HEK293 (cell line): ENCODE measurements around the gene KRT78.
A peak's percentile ranks its signal among the peaks of the same experiment; 100 is the strongest.

Experiments used
- CTCF ChIA-PET: fragments of 350-600 bp; formaldehyde crosslinking; extraction: SDS; loops from one replicate; lab custom pipeline; 2021; ENCODE audit warnings: antibody characterized with exemption; lab: Yijun Ruan, JAX
- POLR2A ChIA-PET: fragments of 300-600 bp; formaldehyde crosslinking; extraction: SDS; loops from one replicate; lab custom pipeline; 2020; ENCODE audit warnings: antibody characterized with exemption, inconsistent platforms; lab: Yijun Ruan, JAX
- H3K27ac ChIP-seq: fragments of 200-500 bp; sonication (Bioruptor generic); 2 replicates; pipeline ENCODE4 v1.5.1; 2014; ENCODE audit warnings: low read depth, low read length, control low read depth, inconsistent platforms; ENCODE audit errors: extremely low read depth
- H3K36me3 ChIP-seq, 2 experiments: fragments of 200-500 bp in 1 of 2; sonication (Bioruptor generic) in 1 of 2; 1 replicate in 1 of 2; 2 replicates in 1 of 2; pipeline ENCODE4 v1.5.1; 2014 to 2017; ENCODE audit warnings: inconsistent platforms in 2 of 2, low read length in 2 of 2; ENCODE audit not compliant: control insufficient read depth in 2 of 2, insufficient read depth in 1 of 2
- H3K4me1 ChIP-seq: fragments of 200-500 bp; sonication (Bioruptor generic); 2 replicates; pipeline ENCODE4 v1.5.1; 2014; ENCODE audit warnings: mild to moderate bottlenecking, low read length, inconsistent platforms; ENCODE audit not compliant: control insufficient read depth, insufficient read depth
- H3K4me3 ChIP-seq: 2 replicates; pipeline ENCODE4 v1.5.1; 2011; ENCODE audit warnings: low read depth, mild to moderate bottlenecking, control low read depth, low read length, moderate library complexity
- H3K9me3 ChIP-seq: fragments of 200-500 bp; sonication (Bioruptor generic); 2 replicates; pipeline ENCODE4 v1.5.1; 2014; ENCODE audit warnings: low read depth, low read length, inconsistent platforms; ENCODE audit not compliant: control insufficient read depth, insufficient read depth
- BCL11B ChIP-seq: fragments of 450-650 bp; formaldehyde crosslinking; IDR thresholded peaks from 2 replicates; pipeline ENCODE4 v1.5.1; 2016; ENCODE audit warnings: low read depth, missing biosample characterization, missing genetic modification characterization
- EGR2 ChIP-seq: fragments of 450-650 bp; formaldehyde crosslinking; IDR thresholded peaks from 2 replicates; pipeline ENCODE4 v1.5.1; 2016; ENCODE audit warnings: low read depth, missing biosample characterization, missing genetic modification characterization
- KLF16 ChIP-seq: fragments of 450-650 bp; formaldehyde crosslinking; IDR thresholded peaks from 2 replicates; pipeline ENCODE4 v1.5.1; 2017; ENCODE audit warnings: missing biosample characterization, missing genetic modification characterization
- ZBTB7A ChIP-seq: fragments of 450-650 bp; formaldehyde crosslinking; IDR thresholded peaks from 2 replicates; pipeline ENCODE4 v1.5.1; 2016; ENCODE audit warnings: low read depth, missing biosample characterization, missing genetic modification characterization
- ZEB2 ChIP-seq: fragments of 450-650 bp; formaldehyde crosslinking; IDR thresholded peaks from 2 replicates; pipeline ENCODE4 v1.5.1; 2016; ENCODE audit warnings: missing biosample characterization, missing genetic modification characterization
- ZFHX2 ChIP-seq: fragments of 450-650 bp; formaldehyde crosslinking; conservative IDR thresholded peaks from 2 replicates; pipeline ENCODE4 v1.5.1; 2016; ENCODE audit warnings: missing biosample characterization, missing genetic modification characterization
- ZNF555 ChIP-seq: fragments of 450-650 bp; formaldehyde crosslinking; conservative IDR thresholded peaks from 2 replicates; pipeline ENCODE4 v1.5.1; 2017; ENCODE audit warnings: missing biosample characterization, mild to moderate bottlenecking, missing genetic modification characterization, inconsistent platforms
- ZNF664 ChIP-seq: fragments of 450-650 bp; formaldehyde crosslinking; IDR thresholded peaks from 2 replicates; pipeline ENCODE4 v1.5.1; 2016; ENCODE audit warnings: missing biosample characterization, missing genetic modification characterization
- TF ChIP-seq, protein P1 (sequence below): fragments of 450-650 bp; formaldehyde crosslinking; IDR thresholded peaks from 2 replicates; pipeline ENCODE4 v1.5.1; 2016; ENCODE audit warnings: missing biosample characterization, missing genetic modification characterization, low read depth

The KRT78 gene

DNA sequence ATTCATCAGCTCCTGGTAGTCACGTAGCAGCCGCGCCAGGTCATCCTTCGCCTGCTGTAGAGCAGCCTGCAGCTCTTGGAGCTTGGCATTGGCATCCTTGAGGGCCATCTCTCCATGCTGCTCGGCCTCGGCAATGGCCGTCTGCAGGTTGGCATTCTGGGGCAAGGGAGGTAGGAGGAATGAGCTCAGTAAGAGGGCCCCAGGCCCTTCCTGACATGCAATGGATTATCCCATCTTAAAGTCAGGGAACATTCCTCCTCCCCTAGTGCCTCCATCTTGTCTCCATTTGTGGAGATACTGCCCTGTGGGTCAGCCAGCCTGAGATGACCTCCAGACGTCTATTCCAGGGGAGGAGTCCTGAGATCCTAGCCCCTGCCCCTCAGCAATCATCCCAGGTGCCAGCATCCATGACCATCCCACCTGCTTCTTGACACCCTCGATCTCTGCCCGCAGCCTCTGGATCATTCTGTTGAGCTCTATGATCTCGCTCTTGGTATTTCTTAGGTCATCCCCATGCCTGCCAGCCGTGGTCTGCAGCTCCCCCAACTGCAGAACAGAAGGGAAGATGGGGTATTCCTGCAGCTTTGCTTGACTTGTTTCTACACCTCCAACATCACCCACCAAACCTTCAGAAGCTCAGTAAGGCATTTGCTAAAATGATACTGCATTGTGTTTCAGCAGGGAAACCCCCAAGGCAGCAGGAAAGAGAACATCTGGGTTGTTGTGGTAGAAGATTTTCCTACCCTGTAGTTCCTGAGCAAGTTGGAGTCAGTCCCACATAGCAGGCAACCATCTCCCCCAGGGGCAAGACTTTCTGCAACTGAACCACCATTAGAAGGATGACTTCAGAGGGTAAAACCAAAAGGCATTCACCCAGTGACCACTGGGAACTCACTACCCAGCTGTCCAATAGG, 57.3 kb downstream of the KRT78 start:
- Histone ChIP-seq H3K9me3 (no peaks in the 10 kb centered on the region), H3K27ac (no peak overlapping the region), H3K4me1 (no peaks in the 10 kb centered on the region; the same call in 1 of the 2 replicates), H3K4me3 (no peak overlapping the region), H3K36me3 (no peaks in the 10 kb centered on the region)
- ChIA-PET POLR2A (no interaction called here), CTCF (interaction anchor here (0.5 to 0.9 kb wide), 4 partner anchors 88 to 664 kb away, joined by 3 to 4 read pairs (median 4); partner anchors contain the start of gene KRT77)
- no peak for TF ChIP-seq BCL11B (tag by site-specific recombination)

DNA sequence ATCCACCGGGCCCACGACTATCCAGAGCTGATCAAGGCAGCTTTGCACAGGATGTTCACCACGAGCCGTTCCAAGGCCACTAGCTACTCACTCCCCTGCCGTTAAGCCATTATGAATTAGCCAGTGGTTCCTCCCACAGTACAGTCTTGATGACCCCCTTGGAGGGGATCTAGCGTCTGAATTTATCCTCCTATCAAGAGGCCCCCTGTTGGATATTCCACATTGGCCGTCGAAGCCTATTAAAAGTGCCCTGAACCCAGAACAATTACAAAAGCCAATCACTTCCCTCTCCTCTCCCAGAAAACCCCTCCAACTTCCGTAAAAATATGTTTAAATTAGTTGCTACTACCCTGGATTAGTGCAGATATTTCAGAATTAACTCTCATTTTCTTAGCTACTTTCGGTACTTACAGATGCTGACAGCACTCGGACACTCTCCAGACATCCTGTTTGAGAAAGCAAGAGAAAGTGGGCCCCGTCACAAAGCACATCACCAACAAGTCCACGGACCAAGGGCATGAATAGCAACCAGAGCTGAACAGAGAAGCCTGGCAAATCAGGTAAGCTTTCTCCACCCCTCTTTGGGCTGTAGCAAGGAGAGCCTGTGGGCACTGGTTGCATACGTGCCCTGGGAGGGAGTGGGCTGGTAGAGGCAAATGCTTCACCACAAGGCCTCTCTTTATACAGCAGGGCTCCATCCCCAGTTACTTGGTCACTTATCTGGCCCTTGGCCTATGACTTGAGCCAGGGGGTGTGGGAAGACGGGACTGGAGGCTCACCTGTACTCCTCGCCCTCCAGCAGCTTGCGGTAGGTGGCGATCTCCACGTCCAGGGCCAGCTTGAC, 58.1 kb downstream of the KRT78 start:
- TF ChIP-seq ZEB2 (tag by site-specific recombination) (no peak), ZNF664 (tag by site-specific recombination) (0 out of 2 replicates have a peak, but pooled peaks have one; percentile 46)
- TF ChIP-seq, all 188 proteins: peak for 1
- CTCF ChIA-PET = interaction anchor here (0.5 to 1.2 kb wide), 4 partner anchors 9 to 663 kb away, joined by 3 to 4 read pairs (median 4); partner anchors contain the start of gene KRT77
- no peak overlapping the region for H3K4me3 ChIP-seq

DNA sequence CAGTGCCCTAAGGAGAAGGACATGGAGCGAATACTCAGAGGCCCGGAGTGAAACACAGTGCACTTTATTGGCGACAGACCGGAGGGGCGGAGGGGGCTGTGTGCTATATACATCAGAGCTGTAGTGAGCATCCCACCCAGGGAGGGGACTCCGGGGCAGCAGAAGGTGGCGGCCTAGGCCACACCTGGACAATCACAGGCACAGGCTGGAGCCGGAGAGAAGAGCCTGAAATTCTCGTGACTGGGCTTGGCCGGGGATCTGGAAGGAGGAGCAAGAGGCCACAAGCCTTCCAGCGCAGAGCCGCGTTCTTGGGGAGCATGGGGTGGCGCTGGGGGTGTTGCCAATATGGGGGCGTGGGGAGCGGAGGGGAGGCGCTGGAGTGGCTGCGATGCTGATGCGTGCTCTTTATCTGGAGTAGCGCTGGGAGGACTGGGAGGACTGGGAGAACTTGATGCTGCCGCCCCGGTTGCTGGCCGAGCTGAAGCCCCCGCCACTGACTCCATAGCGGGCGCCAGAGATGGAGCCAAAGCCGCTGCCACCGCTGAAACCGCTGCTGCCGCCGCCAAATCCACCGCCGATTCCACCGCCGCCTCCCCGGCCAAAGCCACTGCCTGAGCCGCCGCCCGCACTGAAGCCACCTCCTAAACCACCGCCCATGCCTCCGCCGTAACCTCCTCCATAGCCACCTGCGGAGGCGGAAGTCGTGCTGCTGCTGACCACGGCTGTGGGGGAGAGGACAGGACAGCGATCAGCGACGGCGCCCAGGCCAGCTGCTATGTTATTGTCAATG, 59.0 kb downstream of the KRT78 start:
- Histone ChIP-seq H3K9me3 (no peaks in the 10 kb centered on the region), H3K27ac (no peak overlapping the region), H3K36me3 (no peaks in the 10 kb centered on the region), H3K4me1 (no peaks in the 10 kb centered on the region; the same call in 1 of the 2 replicates), H3K4me3 (no peak overlapping the region)
- ChIA-PET POLR2A (no interaction called here), CTCF (interaction anchor here (1.2 kb wide), 1 partner anchor 10 kb away, joined by 4 read pairs; no protein-coding TSS in a partner anchor)
- peak; percentile 54; the same call in 1 of the 2 replicates for TF ChIP-seq EGR2 (tag by site-specific recombination)
- peak; percentile 34; the same call in 1 of the 2 replicates for TF ChIP-seq ZFHX2 (tag by site-specific recombination)
- no peak for TF ChIP-seq ZNF555
- TF ChIP-seq, protein P1, sequence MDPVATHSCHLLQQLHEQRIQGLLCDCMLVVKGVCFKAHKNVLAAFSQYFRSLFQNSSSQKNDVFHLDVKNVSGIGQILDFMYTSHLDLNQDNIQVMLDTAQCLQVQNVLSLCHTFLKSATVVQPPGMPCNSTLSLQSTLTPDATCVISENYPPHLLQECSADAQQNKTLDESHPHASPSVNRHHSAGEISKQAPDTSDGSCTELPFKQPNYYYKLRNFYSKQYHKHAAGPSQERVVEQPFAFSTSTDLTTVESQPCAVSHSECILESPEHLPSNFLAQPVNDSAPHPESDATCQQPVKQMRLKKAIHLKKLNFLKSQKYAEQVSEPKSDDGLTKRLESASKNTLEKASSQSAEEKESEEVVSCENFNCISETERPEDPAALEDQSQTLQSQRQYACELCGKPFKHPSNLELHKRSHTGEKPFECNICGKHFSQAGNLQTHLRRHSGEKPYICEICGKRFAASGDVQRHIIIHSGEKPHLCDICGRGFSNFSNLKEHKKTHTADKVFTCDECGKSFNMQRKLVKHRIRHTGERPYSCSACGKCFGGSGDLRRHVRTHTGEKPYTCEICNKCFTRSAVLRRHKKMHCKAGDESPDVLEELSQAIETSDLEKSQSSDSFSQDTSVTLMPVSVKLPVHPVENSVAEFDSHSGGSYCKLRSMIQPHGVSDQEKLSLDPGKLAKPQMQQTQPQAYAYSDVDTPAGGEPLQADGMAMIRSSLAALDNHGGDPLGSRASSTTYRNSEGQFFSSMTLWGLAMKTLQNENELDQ (tag by site-specific recombination) = no peak
- no peak for TF ChIP-seq ZBTB7A (tag by site-specific recombination)

More for the DNA sequence above, 58.1 kb downstream of the KRT78 start:
- POLR2A ChIA-PET = no interaction called here
- Histone ChIP-seq H3K36me3 (no peaks in the 10 kb centered on the region), H3K27ac (no peak overlapping the region), H3K9me3 (no peaks in the 10 kb centered on the region), H3K4me1 (no peaks in the 10 kb centered on the region; the same call in 1 of the 2 replicates)

DNA sequence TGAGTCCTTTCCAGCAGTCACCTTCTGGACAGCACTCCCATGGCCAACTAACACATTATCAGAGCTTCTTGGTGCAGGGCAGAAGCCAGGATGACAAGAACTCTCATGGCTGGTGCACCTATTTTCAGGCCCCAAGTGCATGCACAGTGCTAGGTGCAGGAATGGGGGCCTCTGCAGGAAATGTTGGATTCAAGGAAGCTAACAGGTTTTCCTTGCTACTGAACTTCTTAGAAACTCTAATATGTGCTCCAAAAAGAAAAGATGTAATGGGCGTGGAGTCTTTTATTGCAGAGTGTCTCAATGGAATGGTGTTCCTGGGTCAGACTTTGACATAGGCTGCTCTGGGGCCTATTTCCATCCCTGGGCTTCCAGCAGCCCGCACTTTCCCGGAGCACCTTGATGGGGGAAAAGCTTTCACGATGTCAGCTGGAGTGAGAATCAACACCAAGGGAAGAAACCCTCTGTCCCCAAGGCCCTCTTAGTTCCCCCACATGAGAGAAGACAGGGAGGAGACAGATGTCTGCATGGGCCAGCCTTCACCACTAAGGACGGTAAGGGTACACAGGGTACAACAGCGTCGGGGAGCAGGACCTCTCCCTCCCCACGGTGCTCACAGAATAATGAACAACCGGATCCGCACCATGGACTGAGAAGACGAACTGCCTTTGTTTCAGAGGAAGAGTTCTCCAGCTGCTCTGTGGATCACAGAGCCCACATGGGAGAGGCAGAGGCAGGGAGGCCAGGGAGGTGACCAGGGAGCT, 59.7 kb downstream of the KRT78 start:
- no peak for TF ChIP-seq KLF16 (tag by site-specific recombination)
- TF ChIP-seq, all 188 proteins: peak for 0
- no peak overlapping the region for H3K27ac ChIP-seq
- no peaks in the 10 kb centered on the region; the same call in 1 of the 2 replicates for H3K4me1 ChIP-seq
- no peak overlapping the region for H3K4me3 ChIP-seq
- H3K9me3 ChIP-seq = no peaks in the 10 kb centered on the region
- CTCF ChIA-PET = interaction anchor here (1.2 kb wide), 1 partner anchor 11 kb away, joined by 4 read pairs; no protein-coding TSS in a partner anchor
- POLR2A ChIA-PET = no interaction called here
- no peaks in the 10 kb centered on the region for H3K36me3 ChIP-seq
